Neural cell (in vitro differentiated cells): ENCODE results near the gene TRAF3. TPM values are rescaled to one million over a fixed set of nuclear protein-coding genes. Genes with fewer than 3 reads are reported as not detected.

Experiments
- H2AFZ ChIP-seq: fragments of 200-600, 300-800 bp; sonication (generic), shearing (Covaris generic); 2 replicates; pipeline ENCODE4 v1.6.0; 2014; ENCODE audit warnings: low read depth, mild to moderate bottlenecking, antibody characterized with exemption, low read length, moderate library complexity
- H3F3A ChIP-seq: fragments of 200-600 bp; shearing (Covaris generic); 2 replicates; pipeline ENCODE4 v1.6.1; 2016; ENCODE audit warnings: mild to moderate bottlenecking, moderate library complexity, mixed read lengths, antibody characterized with exemption, low read length; ENCODE audit not compliant: insufficient read depth, poor library complexity, severe bottlenecking
- H3K27ac ChIP-seq: fragments of 200-600, 300-800 bp; sonication (generic), shearing (Covaris generic); 2 replicates; pipeline ENCODE4 v1.5.1; 2014; ENCODE audit warnings: mild to moderate bottlenecking, low read length, moderate library complexity
- H3K27me3 ChIP-seq: fragments of 300-800, 200-600 bp; sonication (generic), shearing (Covaris generic); 2 replicates; pipeline ENCODE4 v1.6.0; 2014; ENCODE audit warnings: mild to moderate bottlenecking, low read depth, low read length, moderate library complexity; ENCODE audit not compliant: insufficient read depth
- H3K36me3 ChIP-seq: fragments of 300-800, 200-600 bp; sonication (generic), shearing (Covaris generic); 2 replicates; pipeline ENCODE4 v1.5.1; 2014; ENCODE audit warnings: mild to moderate bottlenecking, antibody characterized with exemption, low read length, moderate library complexity; ENCODE audit not compliant: insufficient read depth
- H3K4me2 ChIP-seq: fragments of 300-800, 200-600 bp; sonication (generic), shearing (Covaris generic); 2 replicates; pipeline ENCODE4 v1.6.0; 2014; ENCODE audit warnings: mild to moderate bottlenecking, low read length
- H3K4me3 ChIP-seq: fragments of 300-800, 200-600 bp; sonication (generic), shearing (Covaris generic); 2 replicates; pipeline ENCODE4 v1.5.1; 2014; ENCODE audit warnings: mild to moderate bottlenecking, low read length, moderate library complexity
- H3K79me2 ChIP-seq: fragments of 200-600 bp; shearing (Covaris generic); replicated peaks from 2 replicates; pipeline ENCODE4 v1.6.0; 2014; ENCODE audit warnings: mild to moderate bottlenecking, low read length, moderate library complexity; ENCODE audit not compliant: insufficient read depth
- H3K9ac ChIP-seq: fragments of 300-800, 200-600 bp; sonication (generic), shearing (Covaris generic); 2 replicates; pipeline ENCODE4 v1.6.1; 2016; ENCODE audit warnings: mild to moderate bottlenecking, low read length, mixed read lengths
- H3K9me2 ChIP-seq: fragments of 200-600 bp; shearing (Covaris generic); 2 replicates; pipeline ENCODE4 v1.6.1; 2016; ENCODE audit warnings: mild to moderate bottlenecking, low read length, mixed read lengths; ENCODE audit not compliant: insufficient read depth
- H3K9me3 ChIP-seq: fragments of 200-600, 300-800 bp; sonication (generic), shearing (Covaris generic); 2 replicates; pipeline ENCODE4 v1.6.1; 2016; ENCODE audit warnings: mild to moderate bottlenecking, mixed run types, low read length, moderate library complexity, mixed read lengths
- H4K20me1 ChIP-seq: fragments of 200-600 bp; shearing (Covaris generic); 2 replicates; pipeline ENCODE4 v1.6.1; 2016; ENCODE audit warnings: mild to moderate bottlenecking, mixed run types; ENCODE audit not compliant: insufficient read depth
- CTCF ChIP-seq: fragments of 450-650 bp; IDR thresholded peaks from 2 replicates; pipeline ENCODE4 v1.5.1; 2014; ENCODE audit warnings: antibody characterized with exemption, mild to moderate bottlenecking, moderate library complexity; ENCODE audit not compliant: poor library complexity, severe bottlenecking
- EP300 ChIP-seq: fragments of 450-650 bp; conservative IDR thresholded peaks from 2 replicates; pipeline ENCODE4 v1.6.1; 2014; ENCODE audit warnings: antibody characterized with exemption, mild to moderate bottlenecking, moderate library complexity; ENCODE audit not compliant: poor library complexity, severe bottlenecking
- EZH2 ChIP-seq: fragments of 200-600, 300-800 bp; shearing (Covaris generic), sonication (generic); IDR thresholded peaks from 2 replicates; pipeline ENCODE4 v1.6.1; 2014; ENCODE audit warnings: antibody characterized with exemption, low read length, borderline replicate concordance, mild to moderate bottlenecking; ENCODE audit not compliant: insufficient read depth, poor library complexity, severe bottlenecking
- MXI1 ChIP-seq: fragments of 450-650 bp; conservative IDR thresholded peaks from 2 replicates; pipeline ENCODE4 v1.6.1; 2014; ENCODE audit warnings: antibody characterized with exemption, mild to moderate bottlenecking; ENCODE audit not compliant: poor library complexity, severe bottlenecking
- POLR2AphosphoS5 ChIP-seq: IDR thresholded peaks from 2 replicates; pipeline ENCODE4 v1.6.1; 2012
- RAD21 ChIP-seq: fragments of 450-650 bp; conservative IDR thresholded peaks from 2 replicates; pipeline ENCODE4 v1.6.1; 2014; ENCODE audit warnings: antibody characterized with exemption, mild to moderate bottlenecking, moderate library complexity
- REST ChIP-seq: IDR thresholded peaks from 2 replicates; pipeline ENCODE4 v1.6.1; 2012; ENCODE audit warnings: borderline replicate concordance
- SMC3 ChIP-seq: fragments of 450-650 bp; conservative IDR thresholded peaks from 2 replicates; pipeline ENCODE4 v1.6.1; 2014; ENCODE audit warnings: antibody characterized with exemption, mild to moderate bottlenecking, moderate library complexity; ENCODE audit not compliant: poor library complexity
- TAF1 ChIP-seq: IDR thresholded peaks from 2 replicates; pipeline ENCODE4 v1.6.1; 2012; ENCODE audit warnings: low read depth
- polyA plus RNA-seq: library from polyadenylated mRNA; depleted of rRNA; stranded (reverse); fragments of >200 nt; gene quantifications from 2 replicates; pipeline ENCODE4 v1.2.3, GENCODE V29; 2014

The TRAF3 gene
- polyA plus RNA-seq, 1 donor from 2014 or later = 13.3 TPM

GRCh38 chr14:102916347-102917055, 139.3 kb downstream of the TRAF3 start:
- Histone ChIP-seq H3F3A (no peaks in the 10 kb centered on the region), H3K9me2 (no peaks in the 10 kb centered on the region), H3K79me2 (no peaks in the 10 kb centered on the region), H2AFZ (no peak overlapping the region), H3K4me3 (no peak overlapping the region), H3K4me2 (no peak overlapping the region), H3K9me3 (peaks cover 4% of the 10 kb centered on the region), H3K36me3 (no peaks in the 10 kb centered on the region), H4K20me1 (no peaks in the 10 kb centered on the region), H3K27ac (no peak overlapping the region), H3K27me3 (peaks cover 5% of the 10 kb centered on the region), H3K9ac (no peak overlapping the region)
- TF ChIP-seq RAD21 (no peak), MXI1 (no peak), SMC3 (no peak), CTCF (no peak), EP300 (no peak), POLR2AphosphoS5 (no peak), TAF1 (no peak), EZH2 (no peak), REST (no peak)

GRCh38 chr14:102917056-102917385, 139.8 kb downstream of the TRAF3 start:
- no peak overlapping the region for H3K4me3 ChIP-seq
- no peaks in the 10 kb centered on the region for H3K9me2 ChIP-seq
- peaks cover 4% of the 10 kb centered on the region for H3K9me3 ChIP-seq
- H4K20me1 ChIP-seq = no peaks in the 10 kb centered on the region
- no peak overlapping the region for H3K4me2 ChIP-seq
- H3K9ac ChIP-seq = no peak overlapping the region
- H2AFZ ChIP-seq = no peak overlapping the region
- no peaks in the 10 kb centered on the region for H3K79me2 ChIP-seq
- H3K27ac ChIP-seq = no peak overlapping the region
- H3K27me3 ChIP-seq = peaks cover 10% of the 10 kb centered on the region
- no peaks in the 10 kb centered on the region for H3K36me3 ChIP-seq
- H3F3A ChIP-seq = no peaks in the 10 kb centered on the region
- TF ChIP-seq POLR2AphosphoS5 (no peak), TAF1 (no peak), RAD21 (no peak), EP300 (no peak), SMC3 (no peak), CTCF (no peak), MXI1 (no peak), EZH2 (no peak), REST (no peak)
